GM18502 (cell line): ENCODE measurements around the gene ZSCAN25.
"Not testable (repeated sequence)": the region's sequence is repeated elsewhere in the genome, so short reads cannot be mapped to it uniquely, and the experiment has no call there.

Experiments used
- ATAC-seq: cut with Tn5 transposase; IDR thresholded peaks from one replicate; pipeline ENCODE4 v1.9.1; 2021; ENCODE audit warnings: mild to moderate bottlenecking; ENCODE audit not compliant: unreplicated experiment, poor library complexity

Gene ZSCAN25

GRCh38 chr7:99615989-99616358 is 772 bp upstream of the ZSCAN25 start:
- ATAC-seq, result no peak

GRCh38 chr7:99617192-99617781 is 541 bp downstream of the ZSCAN25 start:
- ATAC-seq, result no peak

GRCh38 chr7:99618726-99619125 is 2.0 kb downstream of the ZSCAN25 start:
- no peak for ATAC-seq

- ATAC-seq, result no peak
These were observed 2.9 kb downstream of the ZSCAN25 start for GRCh38 chr7:99619571-99620130.

GRCh38 chr7:99621271-99621670 is 4.5 kb downstream of the ZSCAN25 start:
- ATAC-seq, result no peak

- ATAC-seq, result no peak
These were observed 5.8 kb downstream of the ZSCAN25 start for GRCh38 chr7:99622596-99622995.

GRCh38 chr7:99623091-99623693 is 6.4 kb downstream of the ZSCAN25 start:
- ATAC-seq, result no peak

- no peak for ATAC-seq
These were observed 7.1 kb downstream of the ZSCAN25 start for GRCh38 chr7:99623702-99624447.

- no peak for ATAC-seq
These were observed 7.7 kb downstream of the ZSCAN25 start for GRCh38 chr7:99624484-99624883.

GRCh38 chr7:99625321-99625720 is 8.6 kb downstream of the ZSCAN25 start:
- ATAC-seq, result no peak

- no peak for ATAC-seq
These were observed 9.2 kb downstream of the ZSCAN25 start for GRCh38 chr7:99625961-99626360.

GRCh38 chr7:99626661-99627060 is 9.9 kb downstream of the ZSCAN25 start:
- ATAC-seq, result no peak

GRCh38 chr7:99627513-99627912 is 10.8 kb downstream of the ZSCAN25 start:
- no peak for ATAC-seq

GRCh38 chr7:99628471-99629465 is 12.0 kb downstream of the ZSCAN25 start:
- no peak for ATAC-seq

GRCh38 chr7:99629643-99630042 is 12.9 kb downstream of the ZSCAN25 start:
- ATAC-seq, result no peak

GRCh38 chr7:99631295-99632109 is 14.8 kb downstream of the ZSCAN25 start:
- ATAC-seq, result no peak

- ATAC-seq, result not testable (repeated sequence)
These were observed 20.7 kb downstream of the ZSCAN25 start for GRCh38 chr7:99637414-99637813.

GRCh38 chr7:99638731-99639130 is 22.0 kb downstream of the ZSCAN25 start:
- no peak for ATAC-seq

GRCh38 chr7:99639267-99639666 is 22.5 kb downstream of the ZSCAN25 start:
- no peak for ATAC-seq
